ENCODE data around the gene PDZD2.

DNA sequence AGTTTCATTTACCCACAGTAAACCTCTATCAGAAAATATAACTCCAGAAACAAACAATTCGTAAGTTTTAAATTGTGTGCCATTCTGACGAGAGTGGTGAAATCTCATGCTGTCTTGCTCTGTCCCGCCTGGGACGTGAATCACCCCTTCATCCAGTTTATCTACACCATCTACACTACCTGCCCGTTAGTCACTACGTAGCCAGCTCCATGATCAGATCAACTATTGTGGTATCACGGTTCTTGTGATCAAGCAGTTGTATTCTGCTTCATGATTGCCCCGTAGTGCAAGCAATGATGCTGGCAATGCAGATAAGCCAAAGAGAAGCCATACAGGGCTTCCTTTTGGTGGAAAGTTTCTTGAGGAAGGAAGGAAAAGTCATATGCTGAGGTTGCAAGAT lies 384.9 kb downstream of the PDZD2 start:
- TF ChIP-seq, protein P1, sequence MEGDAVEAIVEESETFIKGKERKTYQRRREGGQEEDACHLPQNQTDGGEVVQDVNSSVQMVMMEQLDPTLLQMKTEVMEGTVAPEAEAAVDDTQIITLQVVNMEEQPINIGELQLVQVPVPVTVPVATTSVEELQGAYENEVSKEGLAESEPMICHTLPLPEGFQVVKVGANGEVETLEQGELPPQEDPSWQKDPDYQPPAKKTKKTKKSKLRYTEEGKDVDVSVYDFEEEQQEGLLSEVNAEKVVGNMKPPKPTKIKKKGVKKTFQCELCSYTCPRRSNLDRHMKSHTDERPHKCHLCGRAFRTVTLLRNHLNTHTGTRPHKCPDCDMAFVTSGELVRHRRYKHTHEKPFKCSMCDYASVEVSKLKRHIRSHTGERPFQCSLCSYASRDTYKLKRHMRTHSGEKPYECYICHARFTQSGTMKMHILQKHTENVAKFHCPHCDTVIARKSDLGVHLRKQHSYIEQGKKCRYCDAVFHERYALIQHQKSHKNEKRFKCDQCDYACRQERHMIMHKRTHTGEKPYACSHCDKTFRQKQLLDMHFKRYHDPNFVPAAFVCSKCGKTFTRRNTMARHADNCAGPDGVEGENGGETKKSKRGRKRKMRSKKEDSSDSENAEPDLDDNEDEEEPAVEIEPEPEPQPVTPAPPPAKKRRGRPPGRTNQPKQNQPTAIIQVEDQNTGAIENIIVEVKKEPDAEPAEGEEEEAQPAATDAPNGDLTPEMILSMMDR (IDR thresholded peaks at IDR 0.05), result no peak
- TF ChIP-seq EZH2 (IDR thresholded peaks at IDR 0.05), result no peak
- no peak for TF ChIP-seq EZH2phosphoT487 (IDR thresholded peaks at IDR 0.05)

Data from neural progenitor cell (in vitro differentiated cells).